H1 (cell line): ENCODE data around the gene PLK5. TPM values are rescaled to one million over a fixed set of nuclear protein-coding genes. Genes with fewer than 3 reads are reported as not detected.
A peak's percentile ranks its signal among the peaks of the same experiment; 100 is the strongest.

Source experiments
- CTCF ChIA-PET: fragments of 300-600 bp; sonication (Branson Sonifier 250); formaldehyde crosslinking; loops from one replicate; lab custom pipeline; 2021; ENCODE audit not compliant: partially characterized antibody; lab: Charles Lee
- POLR2A ChIA-PET: fragments of 300-600 bp; sonication (Branson Sonifier 250); formaldehyde crosslinking; loops from one replicate; lab custom pipeline; 2021; ENCODE audit warnings: inconsistent platforms; ENCODE audit not compliant: partially characterized antibody; lab: Charles Lee
- DNase-seq, 2 experiments: peaks; one replicate each; pipeline versions ENCODE4 v3.0.0 to v3.0.0-alpha.2; 2010 to 2022; ENCODE audit warnings: low spot score in 2 of 2, low read depth in 1 of 2, mixed read lengths in 1 of 2
- FAIRE-seq: peaks from 2 replicates; lab custom pipeline; 2011; peaks lifted over from hg19 to GRCh38; lab: Jason Lieb, UNC
- H2AFZ ChIP-seq: 2 replicates; pipeline ENCODE4 v1.8.1; 2012; ENCODE audit warnings: low read length, inconsistent platforms
- H2AK5ac ChIP-seq: 2 replicates; pipeline ENCODE4 v1.6.1; 2013; ENCODE audit warnings: low read depth, low read length
- H2BK120ac ChIP-seq: replicated peaks from 2 replicates; pipeline ENCODE3; 2013; ENCODE audit warnings: low read depth, low read length, inconsistent platforms
- H2BK12ac ChIP-seq: 2 replicates; pipeline ENCODE4 v1.6.1; 2013; ENCODE audit warnings: low read depth, low read length
- H2BK15ac ChIP-seq: 2 replicates; pipeline ENCODE4 v1.6.1; 2013; ENCODE audit warnings: low read length
- H2BK20ac ChIP-seq: 2 replicates; pipeline ENCODE4 v1.6.1; 2013; ENCODE audit warnings: low read length
- H2BK5ac ChIP-seq: 2 replicates; pipeline ENCODE4 v1.6.1; 2013; ENCODE audit warnings: low read depth, low read length
- H3K14ac ChIP-seq: 2 replicates; pipeline ENCODE4 v1.6.1; 2013; ENCODE audit warnings: inconsistent platforms; ENCODE audit not compliant: insufficient read length
- H3K18ac ChIP-seq: 2 replicates; pipeline ENCODE4 v1.6.1; 2013; ENCODE audit warnings: low read length; ENCODE audit errors: extremely low read depth
- H3K23ac ChIP-seq: 2 replicates; pipeline ENCODE4 v1.6.1; 2013; ENCODE audit warnings: inconsistent platforms; ENCODE audit not compliant: insufficient read length
- H3K23me2 ChIP-seq: 2 replicates; pipeline ENCODE4 v1.6.1; 2013; ENCODE audit warnings: low read depth, low read length
- H3K27ac ChIP-seq: 2 replicates; pipeline ENCODE4 v1.6.1; 2011; ENCODE audit warnings: low read depth, low read length, inconsistent platforms
- H3K27me3 ChIP-seq, 4 experiments: replicated peaks in 1 of 4; 1 replicate in 1 of 4; 2 replicates in 3 of 4; pipeline versions ENCODE4 v1.6.1 to v1.8.1; 2011 to 2013; ENCODE audit warnings: low read length in 3 of 4, mild to moderate bottlenecking in 3 of 4, inconsistent platforms in 2 of 4, mixed read lengths in 2 of 4, moderate library complexity in 1 of 4; ENCODE audit not compliant: control insufficient read depth in 3 of 4, insufficient read depth in 3 of 4; ENCODE audit errors: extremely low read depth in 1 of 4
- H3K36me3 ChIP-seq, 4 experiments: 2 replicates each; pipeline versions ENCODE4 v1.6.1 to v1.8.1; 2011 to 2013; ENCODE audit warnings: mild to moderate bottlenecking in 4 of 4, low read length in 3 of 4, moderate library complexity in 2 of 4, control low read depth in 1 of 4, inconsistent platforms in 1 of 4; ENCODE audit not compliant: insufficient read depth in 4 of 4, control insufficient read depth in 2 of 4
- H3K4ac ChIP-seq: replicated peaks from 2 replicates; pipeline ENCODE3; 2013; ENCODE audit warnings: low read length, low read depth, mixed read lengths, inconsistent platforms; ENCODE audit not compliant: insufficient read length
- H3K4me1 ChIP-seq, 4 experiments: replicated peaks in 1 of 4; 1 replicate in 1 of 4; 2 replicates in 3 of 4; pipeline versions ENCODE4 v1.6.1 to v1.8.1; 2011 to 2013; ENCODE audit warnings: low read length in 3 of 4, inconsistent platforms in 2 of 4, mixed read lengths in 1 of 4; ENCODE audit not compliant: insufficient read depth in 4 of 4, control insufficient read depth in 3 of 4
- H3K4me2 ChIP-seq, 2 experiments: 2 replicates each; pipeline versions ENCODE4 v1.6.1 to v1.8.1; 2011 to 2013; ENCODE audit warnings: low read depth in 2 of 2, low read length in 2 of 2, control low read depth in 1 of 2, inconsistent platforms in 1 of 2, mild to moderate bottlenecking in 1 of 2; ENCODE audit not compliant: insufficient read depth in 1 of 2
- H3K4me3 ChIP-seq, 4 experiments: fragments of 200-600, 300-600 bp in 1 of 4; sonication (generic), shearing (Covaris generic), sonication (Bioruptor Twin) in 1 of 4; 2 replicates each; pipeline versions ENCODE4 v1.5.1 to v1.8.1; 2011 to 2016; ENCODE audit warnings: low read length in 4 of 4, low read depth in 3 of 4, control low read depth in 2 of 4, inconsistent platforms in 2 of 4, mild to moderate bottlenecking in 2 of 4, mixed read lengths in 1 of 4, moderate library complexity in 1 of 4; ENCODE audit not compliant: insufficient read depth in 2 of 4; ENCODE audit errors: extremely low read depth in 1 of 4
- H3K56ac ChIP-seq: replicated peaks from 2 replicates; pipeline ENCODE3; 2013; ENCODE audit warnings: low read depth, mild to moderate bottlenecking, mixed read lengths, low read length, inconsistent platforms; ENCODE audit not compliant: insufficient read length
- H3K79me1 ChIP-seq: 2 replicates; pipeline ENCODE4 v1.6.1; 2013; ENCODE audit warnings: low read depth, low read length, control low read depth
- H3K79me2 ChIP-seq, 2 experiments: 2 replicates each; pipeline versions ENCODE4 v1.6.1 to v1.8.1; 2012 to 2013; ENCODE audit warnings: low read length in 2 of 2, mild to moderate bottlenecking in 2 of 2, inconsistent platforms in 1 of 2; ENCODE audit not compliant: insufficient read depth in 2 of 2, control insufficient read depth in 1 of 2
- H3K9ac ChIP-seq, 4 experiments: replicated peaks in 1 of 4; 1 replicate in 1 of 4; 2 replicates in 3 of 4; pipeline versions ENCODE4 v1.6.1 to v1.8.1; 2011 to 2013; ENCODE audit warnings: low read depth in 3 of 4, low read length in 3 of 4, control low read depth in 2 of 4, mild to moderate bottlenecking in 2 of 4, moderate library complexity in 2 of 4, inconsistent platforms in 1 of 4; ENCODE audit errors: extremely low read depth in 1 of 4
- H3K9me3 ChIP-seq, 2 experiments: 2 replicates each; pipeline versions ENCODE4 v1.6.1 to v1.8.1; 2012 to 2013; ENCODE audit warnings: mild to moderate bottlenecking in 2 of 2, moderate library complexity in 2 of 2, control low read depth in 1 of 2, inconsistent platforms in 1 of 2, low read depth in 1 of 2, low read length in 1 of 2, mixed read lengths in 1 of 2; ENCODE audit not compliant: insufficient read depth in 2 of 2
- H4K20me1 ChIP-seq, 2 experiments: replicated peaks in 1 of 2; 2 replicates each; pipeline versions ENCODE3 to v1.8.1; 2011 to 2013; ENCODE audit warnings: inconsistent platforms in 2 of 2, low read length in 2 of 2, mild to moderate bottlenecking in 1 of 2; ENCODE audit not compliant: insufficient read depth in 2 of 2, control insufficient read depth in 1 of 2
- H4K5ac ChIP-seq: 2 replicates; pipeline ENCODE4 v1.6.1; 2013; ENCODE audit warnings: low read length, low read depth, mixed read lengths, inconsistent platforms; ENCODE audit not compliant: insufficient read length
- H4K8ac ChIP-seq: 2 replicates; pipeline ENCODE4 v1.8.0; 2013; ENCODE audit warnings: mild to moderate bottlenecking, moderate library complexity, low read length, inconsistent platforms; ENCODE audit not compliant: insufficient read depth; ENCODE audit errors: extremely low read depth
- H4K91ac ChIP-seq: replicated peaks from 2 replicates; pipeline ENCODE3; 2013; ENCODE audit warnings: low read length, mixed read lengths, inconsistent platforms; ENCODE audit not compliant: insufficient read length
- BACH1 ChIP-seq: IDR thresholded peaks from 2 replicates; pipeline ENCODE4 v1.6.1; 2012; ENCODE audit warnings: low read length, improper control_type of control experiment
- WGBS, 2 experiments: shearing (Covaris generic) in 1 of 2; methylation state at CpG; one replicate each; pipeline versions ENCODE4 v1.1.6 to v1.1.7; 2013 to 2015; ENCODE audit warnings: low lambda C conversion rate in 2 of 2, mixed read lengths in 2 of 2, inconsistent platforms in 1 of 2, low coverage in 1 of 2, missing lambda C conversion rate in 1 of 2; ENCODE audit not compliant: insufficient replicate concordance in 2 of 2, insufficient coverage in 1 of 2, insufficient read length in 1 of 2; ENCODE audit errors: extremely low coverage in 1 of 2, missing lambda C conversion rate in 1 of 2; 5-methylcytosine and 5-hydroxymethylcytosine counted together
- polyA plus RNA-seq, 7 experiments: library from polyadenylated mRNA; depleted of rRNA in 3 of 7; stranded (reverse) in 5 of 7; unstranded in 2 of 7; fragments of >200 nt in 5 of 7; fragments of 200-250 nt in 2 of 7; gene quantifications; 1 replicate in 5 of 7; 2 replicates in 1 of 7; 4 replicates in 1 of 7; pipeline versions ENCODE4 v1.2.1 to v1.2.3, GENCODE V29; 2011 to 2013; ENCODE audit warnings: missing spikeins in 2 of 7, mixed read lengths in 2 of 7
- total RNA-seq: library from RNA; stranded (reverse); fragmentation: NEBNext Ultra II Directional; extraction: Animal tissue kit (Norgen Biotek cat#: 25700); gene quantifications from 2 replicates; pipeline ENCODE4 v1.2.1, GENCODE V29; 2021
- TF ChIP-seq, protein P1 (sequence below): IDR thresholded peaks from 2 replicates; pipeline ENCODE4 v1.6.1; 2012; ENCODE audit warnings: inconsistent platforms

The PLK5 gene
- total and polyA plus RNA-seq, 2 of the 8 experiments (the other 6 are each of a cell fraction or from before 2014, with no cell fraction given), result 0.43 to 0.45 TPM

DNA sequence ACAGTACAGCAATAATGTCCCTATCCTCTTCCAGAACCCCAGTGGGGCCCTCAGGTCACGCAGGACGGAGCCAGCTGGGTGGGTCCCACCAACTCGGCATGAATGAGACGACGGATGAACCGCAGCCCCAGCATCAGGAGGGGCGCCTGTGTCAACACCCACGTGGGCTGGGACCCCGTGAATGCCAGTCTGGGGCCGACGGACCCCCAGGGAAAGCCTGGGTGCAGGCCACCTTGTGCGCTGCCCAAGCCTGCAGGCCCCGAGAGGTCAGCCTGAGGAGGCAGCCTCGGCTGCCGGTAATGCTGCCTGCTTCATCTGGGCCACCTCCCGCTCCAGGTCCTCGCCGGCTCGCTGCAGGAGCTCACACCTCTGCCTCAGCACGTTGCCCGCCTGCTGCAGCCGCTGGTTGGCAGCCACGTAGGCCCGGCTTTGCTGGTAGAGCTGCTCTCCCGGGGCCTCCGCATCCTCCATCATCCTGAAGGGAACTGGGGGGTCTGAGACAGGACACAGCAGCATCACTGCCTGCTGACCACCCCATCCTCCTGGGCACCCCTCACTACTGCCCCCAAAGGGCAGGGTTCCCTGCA is 49.0 kb upstream of the PLK5 start:
- WGBS, 2 experiments, result 93% methylated on average over 17 of the region's 26 CpGs; no CpG with 5 or more reads in 1 of the 2 experiments
- Histone ChIP-seq H2BK5ac (no peak overlapping the region), H2BK15ac (no peak overlapping the region), H3K18ac (no peak overlapping the region), H4K20me1 (peaks cover 20 to 45% of the 10 kb centered on the region in 2 experiments), H3K4me2 (no peak overlapping the region), H4K91ac (no peak overlapping the region), H3K14ac (no peak overlapping the region), H3K4me3 (no peak overlapping the region), H3K23ac (no peak overlapping the region), H3K56ac (no peak overlapping the region), H4K5ac (no peak overlapping the region), H3K4me1 (peaks cover 0 to 16% (median 11%) of the 10 kb centered on the region in 4 experiments; a peak in 5 of 7 replicates), H2BK120ac (no peak overlapping the region), H2BK12ac (no peak overlapping the region), H3K27ac (no peak overlapping the region), H2AFZ (no peak overlapping the region), H3K27me3 (peaks cover 15 to 35% (median 33%) of the 10 kb centered on the region in 4 experiments), H3K9me3 (no peaks in the 10 kb centered on the region), H2AK5ac (no peak overlapping the region), H3K23me2 (peaks cover 17% of the 10 kb centered on the region), H3K79me2 (peaks cover 0 to 4% of the 10 kb centered on the region in 2 experiments; a peak in 1 of 4 replicates), H3K9ac (no peak overlapping the region; a peak in 1 of 7 replicates), H4K8ac (no peak overlapping the region), H3K4ac (no peak overlapping the region), H3K36me3 (peaks cover 0 to 3% (median 1%) of the 10 kb centered on the region in 4 experiments; a peak in 2 of 8 replicates), H2BK20ac (no peak overlapping the region), H3K79me1 (peaks cover 2% of the 10 kb centered on the region; the same call in 1 of the 2 replicates)
- ChIA-PET POLR2A (interaction anchor here (0.7 to 4.5 kb wide), 8 partner anchors 8 to 200 kb away, joined by 3 to 27 read pairs (median 4); partner anchors contain the start of gene FAM174C), CTCF (interaction anchor here (0.5 to 2.4 kb wide), 11 partner anchors 9 to 103 kb away, joined by 3 to 9 read pairs (median 3); no protein-coding TSS in a partner anchor)
- TF ChIP-seq BACH1, result no peak
- TF ChIP-seq, protein P1, sequence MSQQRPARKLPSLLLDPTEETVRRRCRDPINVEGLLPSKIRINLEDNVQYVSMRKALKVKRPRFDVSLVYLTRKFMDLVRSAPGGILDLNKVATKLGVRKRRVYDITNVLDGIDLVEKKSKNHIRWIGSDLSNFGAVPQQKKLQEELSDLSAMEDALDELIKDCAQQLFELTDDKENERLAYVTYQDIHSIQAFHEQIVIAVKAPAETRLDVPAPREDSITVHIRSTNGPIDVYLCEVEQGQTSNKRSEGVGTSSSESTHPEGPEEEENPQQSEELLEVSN, result 0 out of 2 replicates have a peak, but pooled peaks have one; percentile 16
- FAIRE-seq (no peak), DNase-seq (no peak)
